ENCODE measurements around the gene GALNT6.

DNA sequence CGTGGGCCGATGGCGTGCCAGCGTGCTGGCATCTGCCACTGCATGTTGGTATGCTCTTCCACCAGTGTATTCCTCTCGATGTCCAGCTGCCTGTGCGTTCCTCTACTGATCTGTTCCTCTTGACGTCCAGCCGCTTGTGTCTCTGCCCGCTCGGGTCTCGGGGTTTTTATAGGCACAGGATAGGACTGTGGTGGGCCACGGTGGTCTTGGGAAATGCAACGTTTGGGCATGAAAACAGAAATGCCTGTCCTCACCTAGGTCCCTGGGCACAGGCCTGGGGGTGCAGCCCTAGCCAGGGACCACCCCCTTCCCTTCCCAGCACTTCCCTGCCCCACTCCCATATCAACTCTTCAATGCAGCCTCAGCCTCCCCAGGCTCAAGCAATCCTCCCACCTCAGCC, 10.3 kb upstream of the GALNT6 start:
- TF ChIP-seq EZH2 (IDR thresholded peaks at IDR 0.05; ENCODE audit: borderline replicate concordance, low read length), result no peak
- TF ChIP-seq, protein P1, sequence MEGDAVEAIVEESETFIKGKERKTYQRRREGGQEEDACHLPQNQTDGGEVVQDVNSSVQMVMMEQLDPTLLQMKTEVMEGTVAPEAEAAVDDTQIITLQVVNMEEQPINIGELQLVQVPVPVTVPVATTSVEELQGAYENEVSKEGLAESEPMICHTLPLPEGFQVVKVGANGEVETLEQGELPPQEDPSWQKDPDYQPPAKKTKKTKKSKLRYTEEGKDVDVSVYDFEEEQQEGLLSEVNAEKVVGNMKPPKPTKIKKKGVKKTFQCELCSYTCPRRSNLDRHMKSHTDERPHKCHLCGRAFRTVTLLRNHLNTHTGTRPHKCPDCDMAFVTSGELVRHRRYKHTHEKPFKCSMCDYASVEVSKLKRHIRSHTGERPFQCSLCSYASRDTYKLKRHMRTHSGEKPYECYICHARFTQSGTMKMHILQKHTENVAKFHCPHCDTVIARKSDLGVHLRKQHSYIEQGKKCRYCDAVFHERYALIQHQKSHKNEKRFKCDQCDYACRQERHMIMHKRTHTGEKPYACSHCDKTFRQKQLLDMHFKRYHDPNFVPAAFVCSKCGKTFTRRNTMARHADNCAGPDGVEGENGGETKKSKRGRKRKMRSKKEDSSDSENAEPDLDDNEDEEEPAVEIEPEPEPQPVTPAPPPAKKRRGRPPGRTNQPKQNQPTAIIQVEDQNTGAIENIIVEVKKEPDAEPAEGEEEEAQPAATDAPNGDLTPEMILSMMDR (conservative IDR thresholded peaks at IDR 0.05 in 1 of 2, IDR thresholded peaks at IDR 0.05 in 1 of 2; ENCODE audit: extremely low read depth in 1 of 2, insufficient read depth in 1 of 2, low read depth in 1 of 2, low read length in 2 of 2), result no peak

Data from mammary epithelial cell (primary cell).